ENCODE measurements around the gene ATXN7L2.

Gene ATXN7L2

GRCh38 chr1:109499081-109499480, 15.4 kb downstream of the ATXN7L2 start:
- no peak for DNase-seq (ENCODE audit: low read depth)

- no peak for DNase-seq (ENCODE audit: low read depth)
Observed at GRCh38 chr1:109499661-109500536, 16.2 kb downstream of the ATXN7L2 start.

- no peak for DNase-seq (ENCODE audit: low read depth)
Observed at GRCh38 chr1:109500941-109501381, 17.3 kb downstream of the ATXN7L2 start.

GRCh38 chr1:109501644-109502363, 18.1 kb downstream of the ATXN7L2 start:
- DNase-seq (ENCODE audit: low read depth) = no peak

GRCh38 chr1:109502364-109502851, 18.7 kb downstream of the ATXN7L2 start:
- DNase-seq (ENCODE audit: low read depth) = no peak

- DNase-seq (ENCODE audit: low read depth) = no peak
Observed at GRCh38 chr1:109503935-109504334, 20.2 kb downstream of the ATXN7L2 start.

- no peak for DNase-seq (ENCODE audit: low read depth)
Observed at GRCh38 chr1:109504974-109505373, 21.3 kb downstream of the ATXN7L2 start.

- DNase-seq (ENCODE audit: low read depth) = no peak
Observed at GRCh38 chr1:109508001-109508872, 24.5 kb downstream of the ATXN7L2 start.

- no peak for DNase-seq (ENCODE audit: low read depth)
Observed at GRCh38 chr1:109508873-109509175, 25.1 kb downstream of the ATXN7L2 start.

- DNase-seq (ENCODE audit: low read depth) = no peak
Observed at GRCh38 chr1:109509176-109510134, 25.8 kb downstream of the ATXN7L2 start, which contains the start of gene AMIGO1. TSS of gene AMIGO1 (minus strand) at chr1:109509727. CDS start at chr1:109508912, 815 bp downstream.

- DNase-seq (ENCODE audit: low read depth) = no peak
Observed at GRCh38 chr1:109513110-109513710, 29.5 kb downstream of the ATXN7L2 start.

- DNase-seq (ENCODE audit: low read depth) = no peak
Observed at GRCh38 chr1:109514846-109515245, 31.1 kb downstream of the ATXN7L2 start.

GRCh38 chr1:109516872-109517271, 33.2 kb downstream of the ATXN7L2 start:
- no peak for DNase-seq (ENCODE audit: low read depth)

GRCh38 chr1:109517337-109517736, 33.6 kb downstream of the ATXN7L2 start:
- no peak for DNase-seq (ENCODE audit: low read depth)

- DNase-seq (ENCODE audit: low read depth) = no peak
Observed at GRCh38 chr1:109521002-109521951, 37.6 kb downstream of the ATXN7L2 start.

- DNase-seq (ENCODE audit: low read depth) = no peak
Observed at GRCh38 chr1:109522026-109522425, 38.3 kb downstream of the ATXN7L2 start.

- no peak for DNase-seq (ENCODE audit: low read depth)
Observed at GRCh38 chr1:109523706-109524105, 40.0 kb downstream of the ATXN7L2 start.

- DNase-seq (ENCODE audit: low read depth) = no peak
Observed at GRCh38 chr1:109527098-109527811, 43.5 kb downstream of the ATXN7L2 start.
